Stimulated activated CD8-positive, alpha-beta memory T cell treated with anti-CD3 and anti-CD28 coated beads, Interleukin-4, amount 100 ng/mL, for 24 hours (primary cell): Measurements from ENCODE around the gene STK36.

ENCODE experiments used
- DNase-seq: peaks from one replicate; pipeline ENCODE4 v3.0.0-alpha.2; 2020; ENCODE audit warnings: low read depth

STK36 gene

DNA sequence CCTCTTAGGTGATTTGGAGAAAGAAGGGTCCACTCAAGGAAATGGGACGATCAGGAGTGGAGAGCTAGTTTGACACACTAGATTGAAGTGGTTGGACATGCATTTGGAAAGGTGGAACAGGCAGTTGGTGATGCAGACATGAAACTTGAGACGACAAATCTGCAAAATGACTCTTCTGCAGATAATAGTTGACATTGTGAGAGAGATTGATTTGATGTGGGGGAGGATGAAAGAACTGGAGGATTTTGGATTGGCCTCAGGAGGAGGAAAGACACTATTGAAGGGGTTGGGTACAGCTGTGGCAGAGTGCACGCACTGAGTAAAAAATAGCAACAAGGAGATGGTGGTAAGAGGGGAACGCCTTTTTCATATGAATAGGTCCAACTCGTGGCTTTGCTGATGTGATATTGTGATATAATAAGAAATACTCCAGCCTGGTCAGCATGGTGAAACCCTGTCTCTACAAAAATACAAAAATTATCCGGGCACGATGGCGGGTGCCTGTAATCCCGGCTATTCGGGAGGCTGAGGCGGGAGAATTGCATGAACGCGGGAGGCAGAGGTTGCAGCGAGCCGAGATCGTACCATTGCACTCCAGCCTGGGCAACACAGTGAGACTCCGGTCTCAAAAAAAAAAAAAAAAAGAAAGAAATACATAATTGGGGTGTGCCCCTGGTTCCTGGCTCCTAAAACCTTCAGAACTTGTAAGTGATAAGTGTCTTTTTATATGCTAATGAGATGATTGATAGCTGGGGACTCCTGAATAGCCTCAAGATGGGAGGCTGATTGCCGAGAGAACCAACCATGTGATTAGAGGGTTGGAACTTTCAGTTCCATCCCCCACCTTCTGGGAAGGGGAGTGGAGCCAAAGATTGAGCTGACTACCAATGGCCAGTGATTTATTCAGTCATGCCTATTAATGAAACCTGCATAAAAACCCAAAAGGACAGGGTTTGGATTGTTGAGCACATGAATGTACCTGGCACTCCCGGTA lies 48.5 kb downstream of the STK36 start:
- DNase-seq, result no peak

DNA sequence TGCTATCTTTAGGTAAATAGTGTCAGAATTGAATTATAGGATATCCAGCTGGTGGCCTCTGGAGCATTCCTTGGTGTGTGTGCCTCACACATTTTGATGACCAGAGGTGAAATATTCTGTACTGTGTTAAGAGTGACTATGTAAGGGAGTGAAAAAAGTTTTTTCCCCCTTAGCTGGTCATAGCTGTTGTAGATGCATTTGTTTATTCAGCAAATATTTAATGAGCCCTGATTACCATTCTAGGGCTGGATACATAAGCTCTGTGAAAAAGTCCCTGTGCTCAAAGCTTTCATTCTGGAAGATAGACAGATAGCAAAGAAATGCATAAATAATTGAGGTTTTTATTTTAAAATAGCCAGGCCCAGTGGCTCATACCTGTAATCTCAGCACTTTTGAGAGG lies 49.6 kb downstream of the STK36 start:
- DNase-seq, result no peak

DNA sequence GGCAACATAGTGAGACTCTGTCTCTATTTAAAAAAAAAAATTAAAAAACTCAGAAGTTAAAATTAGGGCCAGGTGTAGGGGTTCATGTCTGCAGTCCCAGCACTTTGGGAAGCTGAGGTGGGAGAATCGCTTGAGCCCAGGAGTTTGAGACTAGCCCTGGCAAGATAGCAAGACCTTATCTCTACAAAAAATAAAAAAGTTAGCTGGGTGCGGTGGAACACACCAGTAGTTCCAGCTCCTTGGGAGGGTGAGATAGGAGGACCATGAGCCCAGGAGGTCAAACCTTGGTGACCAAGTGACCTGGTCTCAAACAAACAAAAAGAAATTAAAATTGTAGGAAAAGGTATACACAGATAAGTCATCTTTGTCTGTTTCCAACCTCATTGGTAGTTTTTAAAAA lies 50.0 kb downstream of the STK36 start:
- no peak for DNase-seq

DNA sequence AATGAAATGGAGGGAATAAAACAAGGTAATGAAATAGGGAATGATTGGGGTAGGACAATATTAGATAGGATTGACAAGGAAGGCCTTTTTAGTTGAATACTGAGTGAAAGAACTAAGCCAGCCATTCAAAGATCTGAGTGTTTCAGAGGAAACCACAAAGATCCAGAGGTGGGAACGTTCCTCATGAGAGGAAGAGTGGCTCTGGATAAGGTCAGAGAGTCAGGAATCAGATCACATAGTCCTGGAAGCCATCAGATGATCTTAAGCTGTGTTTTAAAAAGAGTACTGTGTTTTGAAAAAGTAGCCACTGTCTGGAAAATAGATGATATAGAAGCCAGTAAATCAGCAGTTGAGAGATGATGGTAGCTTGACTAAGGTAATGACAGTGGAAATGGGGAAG lies 50.5 kb downstream of the STK36 start:
- DNase-seq, result no peak

DNA sequence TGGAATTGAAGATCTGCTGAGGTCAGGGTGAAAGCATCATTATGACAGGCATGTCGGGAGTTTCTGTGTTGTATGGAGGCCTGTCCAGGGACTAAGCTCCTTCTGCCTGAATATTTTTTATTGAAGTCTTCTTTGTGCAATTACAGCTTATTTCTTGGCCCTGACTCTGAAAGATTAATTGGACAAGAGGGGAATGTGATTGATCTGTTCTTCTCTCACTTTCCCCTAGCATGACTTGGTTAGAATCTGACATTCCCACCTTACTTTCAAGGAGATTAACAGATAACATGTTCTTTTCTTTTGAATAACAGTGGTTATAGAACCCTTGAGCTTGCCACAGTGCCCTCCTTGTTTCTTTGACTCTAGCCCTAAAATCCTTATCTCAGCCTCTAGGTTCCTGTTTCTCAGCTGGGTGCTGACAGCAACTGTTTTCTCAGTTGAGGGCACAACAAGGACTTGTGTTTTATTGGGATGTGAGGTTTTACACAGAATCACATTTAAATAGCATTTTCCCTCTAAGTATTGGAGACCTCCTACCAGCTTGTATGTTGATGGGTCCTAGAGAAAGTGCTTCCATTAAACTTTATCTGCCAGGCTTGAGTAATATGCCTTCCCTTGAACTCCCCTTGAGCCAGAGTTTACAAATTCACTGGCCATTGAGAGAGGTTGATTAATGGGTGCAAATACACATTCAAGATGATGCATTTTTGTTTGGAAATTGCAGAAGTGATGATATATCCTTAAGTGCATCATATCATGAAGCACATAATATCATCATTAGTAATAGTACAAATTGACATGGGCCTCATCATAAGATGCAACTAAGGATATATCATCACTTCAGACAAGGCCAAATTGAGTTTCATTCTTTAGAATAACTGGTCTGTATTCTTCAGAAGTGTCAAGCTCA lies 51.2 kb downstream of the STK36 start:
- no peak for DNase-seq

DNA sequence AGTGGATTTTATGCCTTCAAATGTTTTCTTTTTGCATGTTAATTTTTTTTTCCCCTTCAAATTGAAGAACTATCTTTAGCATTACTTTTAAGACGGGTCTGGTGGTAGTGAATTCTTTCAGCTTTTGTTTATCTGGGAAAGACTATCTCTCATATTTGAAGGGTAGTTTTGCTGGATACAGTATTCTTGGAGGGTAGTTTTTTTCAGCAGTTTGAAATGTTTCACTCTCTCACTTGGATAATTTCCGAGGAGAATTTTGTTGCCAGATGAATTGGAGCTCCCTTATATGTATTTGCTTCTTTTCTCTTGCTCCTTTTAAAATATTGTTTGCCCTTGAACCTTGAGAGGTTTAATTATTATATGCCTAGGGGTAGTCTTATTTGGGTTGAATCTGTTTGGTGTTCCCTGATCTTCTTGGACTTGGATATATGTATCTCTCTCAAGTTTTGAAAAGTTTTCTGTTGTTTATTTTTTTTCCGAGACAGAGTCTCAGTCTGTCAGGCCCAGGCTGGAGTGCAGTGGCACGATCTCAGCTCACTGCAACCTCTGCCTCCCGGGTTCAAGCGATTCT lies 54.2 kb downstream of the STK36 start:
- no peak for DNase-seq

DNA sequence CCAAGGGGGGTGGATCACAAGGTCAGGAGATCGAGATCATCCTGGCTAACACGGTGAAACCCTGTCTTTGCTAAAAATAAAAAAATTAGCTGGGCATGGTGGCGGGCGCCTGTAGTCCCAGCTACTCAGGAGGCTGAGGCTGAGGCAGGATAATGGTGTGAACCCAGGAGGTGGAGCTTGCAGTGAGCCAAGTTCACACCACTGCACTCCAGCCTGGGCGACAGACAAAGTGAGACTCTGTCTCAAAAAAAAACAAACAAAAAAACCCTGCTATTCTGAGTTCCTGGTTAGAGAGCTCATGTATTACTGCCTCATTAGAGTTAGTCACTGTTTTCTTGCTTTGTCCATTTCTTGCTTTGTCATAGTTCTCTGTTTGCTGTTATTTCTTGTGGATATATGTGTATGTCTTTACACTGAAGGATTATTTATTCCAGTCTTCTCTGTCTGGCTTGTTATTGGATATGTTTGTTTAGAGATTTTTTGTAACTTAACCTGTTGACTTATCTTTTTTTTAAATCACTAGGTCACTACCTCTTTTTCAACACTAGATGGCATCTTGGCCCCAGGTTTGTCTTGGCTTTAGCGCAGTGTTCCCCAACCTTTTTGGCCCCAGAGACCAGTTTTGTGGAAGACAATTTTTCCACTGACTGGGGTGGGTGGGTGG lies 55.7 kb downstream of the STK36 start:
- DNase-seq, result no peak

DNA sequence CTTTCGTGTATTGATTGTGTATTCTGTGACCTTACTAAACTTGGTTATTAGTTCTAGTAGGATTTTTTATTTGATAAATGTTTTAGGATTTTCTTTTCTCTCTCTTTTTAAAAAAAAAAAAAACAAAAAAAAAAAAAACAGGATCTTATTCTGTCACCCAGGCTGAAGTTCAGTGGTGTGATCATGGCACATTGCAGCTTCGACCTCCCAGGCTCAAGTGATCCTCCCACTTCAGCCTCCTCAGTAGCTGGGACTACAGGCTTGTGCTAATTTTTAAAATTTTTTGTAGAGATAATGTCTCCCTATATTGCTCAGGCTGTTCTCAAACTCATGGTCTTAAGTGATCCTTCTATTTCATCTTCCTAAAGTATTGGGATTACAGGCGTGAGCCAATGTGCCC lies 57.8 kb downstream of the STK36 start:
- DNase-seq, result no peak

DNA sequence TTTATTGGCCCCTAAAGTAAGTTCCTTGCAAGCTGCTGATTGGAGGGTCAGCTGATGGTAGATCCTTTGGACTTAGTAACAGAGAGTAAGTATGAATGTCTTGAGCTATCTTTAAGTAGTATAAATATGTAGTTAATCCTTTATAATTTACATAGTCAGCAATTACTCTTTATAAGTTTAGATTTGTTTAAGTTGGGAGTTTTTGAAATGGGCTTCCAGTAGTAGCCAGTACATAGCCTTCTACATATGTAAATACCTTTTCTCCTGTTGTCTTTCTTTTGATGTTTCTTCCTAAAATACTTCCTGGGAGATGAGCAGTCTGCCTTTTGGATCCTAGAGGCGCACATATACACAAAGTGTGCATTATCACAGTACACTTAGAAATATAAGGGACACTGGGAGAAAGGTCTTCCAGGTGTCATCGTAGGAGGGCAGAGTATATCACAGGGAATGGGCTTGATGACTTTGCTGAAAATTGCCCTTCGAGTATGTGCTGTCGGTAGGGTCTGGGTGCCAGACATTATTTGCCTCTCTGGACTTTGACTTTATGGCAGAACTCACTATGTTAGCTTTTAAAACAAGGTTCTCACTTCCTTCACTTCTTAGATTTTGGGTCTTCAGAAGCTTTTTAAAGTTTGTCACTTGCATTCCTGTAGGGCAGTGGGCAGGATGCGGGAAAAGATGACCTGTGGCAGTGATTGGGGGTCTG lies 60.3 kb downstream of the STK36 start:
- no peak for DNase-seq

DNA sequence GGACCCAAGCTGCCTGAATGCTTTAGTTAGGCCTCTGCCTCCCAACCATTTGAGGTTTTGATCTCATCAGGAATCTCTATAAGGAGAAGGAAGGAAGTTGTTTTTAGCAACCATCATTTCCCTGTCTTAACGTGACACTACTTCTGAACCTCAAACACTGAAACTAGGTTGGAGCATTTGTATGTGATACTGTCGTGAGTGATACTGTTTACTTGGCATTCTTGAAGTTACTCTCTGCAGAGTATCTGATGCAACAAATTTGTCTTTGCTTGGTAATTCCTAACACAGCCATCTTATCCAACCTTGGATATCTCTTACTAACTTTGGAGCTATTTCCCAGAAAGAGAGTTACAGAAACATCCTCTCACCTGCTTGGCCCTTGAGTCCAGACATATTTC lies 60.9 kb downstream of the STK36 start:
- no peak for DNase-seq

DNA sequence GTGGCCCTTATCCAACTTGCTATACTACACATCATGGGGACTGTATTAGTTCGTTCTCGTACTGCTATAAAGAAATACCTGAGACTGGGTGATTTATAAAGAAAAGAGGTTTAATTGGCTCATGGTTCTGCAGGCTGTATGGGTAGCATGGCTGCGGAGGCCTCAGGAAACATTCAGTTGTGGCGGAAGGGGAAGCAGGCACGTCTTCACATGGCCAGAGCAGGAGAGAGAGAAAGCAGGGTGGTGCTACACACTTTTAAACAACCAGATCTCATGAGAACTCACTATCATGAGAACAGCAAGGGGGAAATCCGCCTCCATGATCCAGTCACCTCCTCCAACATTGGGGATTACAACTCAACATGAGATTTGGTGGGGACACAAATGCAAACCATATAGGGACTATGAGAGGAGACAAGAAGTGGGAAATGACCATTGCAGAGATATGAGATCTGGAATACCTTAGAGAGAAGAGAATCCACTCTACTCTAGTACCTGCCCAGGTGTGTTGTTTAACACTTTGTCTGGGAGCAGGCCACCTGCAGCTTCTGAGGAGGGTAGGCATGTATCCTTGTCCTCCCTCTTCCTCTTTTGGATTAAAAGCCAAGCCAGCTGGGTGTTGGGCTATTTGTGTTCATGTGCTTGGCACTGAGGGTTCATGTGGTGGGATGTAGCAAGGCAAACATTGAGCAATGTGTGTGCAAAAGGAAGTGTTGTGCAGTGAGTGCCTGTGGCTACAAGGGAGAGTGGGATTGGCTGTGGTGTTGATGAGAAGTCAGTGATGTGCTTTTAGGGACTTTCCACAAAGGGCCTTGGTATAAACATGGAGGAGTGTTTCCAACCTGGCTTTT lies 61.5 kb downstream of the STK36 start:
- no peak for DNase-seq

DNA sequence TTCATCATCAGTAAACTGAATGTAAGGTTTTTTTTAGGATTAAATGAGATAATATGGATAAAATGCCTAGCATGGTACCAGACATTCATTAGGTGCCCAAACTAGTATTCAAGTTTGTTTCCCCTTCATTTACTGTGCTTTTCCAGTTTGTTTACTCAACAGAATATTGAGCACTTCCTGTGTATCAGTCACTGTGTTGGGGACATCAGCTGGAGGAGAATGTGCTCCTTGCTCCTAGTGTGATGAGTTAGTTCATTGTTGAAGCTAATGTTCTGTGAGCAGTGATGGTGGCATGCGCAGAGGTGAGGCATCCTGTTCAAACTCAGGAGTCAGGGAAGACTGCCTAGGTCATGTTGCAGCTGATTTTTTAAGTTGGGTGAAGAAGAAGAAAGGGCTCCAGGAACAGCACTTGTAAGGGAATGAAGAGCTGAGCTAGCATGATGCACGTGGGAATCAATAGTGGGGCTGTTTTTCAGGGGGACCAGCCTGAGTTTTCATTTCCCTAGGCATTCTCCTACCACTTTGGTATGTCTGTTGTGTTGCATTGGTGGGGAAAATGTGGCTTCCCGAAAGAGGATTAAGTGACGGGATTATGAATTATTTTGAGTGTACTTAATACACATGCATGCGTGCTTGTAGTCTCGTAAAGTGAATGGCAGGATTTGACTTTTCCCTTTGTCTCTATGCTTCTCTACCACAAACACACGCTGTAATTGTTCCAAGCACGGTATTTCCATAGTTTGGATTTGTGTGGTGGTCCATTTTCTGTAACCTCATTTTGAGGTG lies 62.5 kb downstream of the STK36 start:
- DNase-seq, result no peak

DNA sequence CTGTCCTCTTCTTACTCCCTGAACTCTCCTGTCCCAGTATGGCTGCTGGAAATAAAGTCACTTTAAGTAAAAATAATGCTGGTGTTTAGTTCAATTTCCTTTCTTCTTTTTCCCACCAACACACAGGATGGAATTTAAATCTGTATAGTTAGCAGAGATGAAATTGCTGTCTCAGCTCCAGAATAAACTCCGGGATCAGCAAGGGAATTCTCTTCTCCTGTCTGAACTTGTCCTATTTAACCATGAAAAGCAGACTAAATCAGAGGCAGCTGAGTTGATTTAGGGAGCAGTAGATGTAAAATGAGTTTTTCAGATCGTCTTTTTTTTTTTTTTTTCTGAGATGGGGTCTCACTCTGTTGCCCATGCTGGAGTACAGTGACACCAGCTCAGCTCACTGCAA lies 64.6 kb downstream of the STK36 start:
- DNase-seq, result no peak

DNA sequence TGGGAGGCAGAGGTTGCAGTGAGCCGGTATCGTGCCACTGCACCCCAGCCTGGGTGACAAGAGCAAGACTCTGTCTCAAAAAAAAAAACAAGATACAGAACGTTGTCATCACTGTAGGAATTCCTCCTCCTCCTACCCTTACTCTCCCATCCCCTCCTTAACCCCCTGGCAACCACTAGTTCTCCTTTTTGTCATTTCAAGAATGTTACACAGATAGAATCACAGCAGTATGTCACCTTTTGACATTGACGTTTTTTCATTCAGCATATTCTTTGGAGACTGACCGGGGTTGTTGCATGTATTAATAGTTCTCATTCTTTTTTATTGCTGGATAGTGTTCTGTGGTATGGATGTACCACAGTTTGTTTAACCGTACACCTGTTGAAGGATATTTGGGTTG lies 71.2 kb downstream of the STK36 start:
- no peak for DNase-seq

DNA sequence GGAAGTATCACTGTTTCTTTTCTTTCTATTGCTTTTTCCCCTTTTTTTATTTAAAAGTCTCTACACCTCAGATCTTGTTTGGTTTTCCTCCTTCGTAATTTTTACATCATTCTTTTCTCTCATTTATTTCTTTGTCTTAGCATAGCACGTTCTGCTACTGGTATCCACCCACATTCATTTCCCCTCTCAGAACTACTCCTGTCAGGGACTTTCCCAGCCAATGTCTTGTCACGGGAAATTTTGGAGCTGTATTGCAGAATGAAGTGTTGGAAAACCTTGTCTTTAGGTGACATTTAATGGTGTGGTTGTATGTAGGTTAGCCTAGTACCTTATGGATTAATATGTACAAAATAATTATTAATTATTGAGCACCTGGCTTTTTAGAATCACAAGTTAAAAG lies 72.7 kb downstream of the STK36 start:
- no peak for DNase-seq

DNA sequence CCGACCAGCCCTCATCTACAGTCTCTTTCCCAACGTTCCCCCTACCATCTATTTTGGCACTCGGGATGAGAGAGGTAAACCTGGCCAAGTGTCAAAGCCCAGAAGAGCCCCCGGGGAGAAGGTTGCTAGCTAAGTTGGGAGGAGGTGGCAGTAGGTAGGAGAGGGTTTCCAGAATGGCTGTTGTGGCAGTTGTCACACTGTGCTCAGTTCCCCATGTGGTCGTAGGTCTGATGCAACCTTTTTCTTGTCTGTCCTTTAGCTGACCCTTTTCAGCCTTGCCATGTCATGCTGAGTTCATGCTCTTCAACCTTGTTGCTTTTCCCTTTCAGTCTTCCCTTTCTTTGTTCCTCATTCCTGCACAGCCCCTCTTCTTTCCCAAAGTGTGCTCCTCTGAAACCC lies 73.3 kb downstream of the STK36 start:
- DNase-seq, result no peak

DNA sequence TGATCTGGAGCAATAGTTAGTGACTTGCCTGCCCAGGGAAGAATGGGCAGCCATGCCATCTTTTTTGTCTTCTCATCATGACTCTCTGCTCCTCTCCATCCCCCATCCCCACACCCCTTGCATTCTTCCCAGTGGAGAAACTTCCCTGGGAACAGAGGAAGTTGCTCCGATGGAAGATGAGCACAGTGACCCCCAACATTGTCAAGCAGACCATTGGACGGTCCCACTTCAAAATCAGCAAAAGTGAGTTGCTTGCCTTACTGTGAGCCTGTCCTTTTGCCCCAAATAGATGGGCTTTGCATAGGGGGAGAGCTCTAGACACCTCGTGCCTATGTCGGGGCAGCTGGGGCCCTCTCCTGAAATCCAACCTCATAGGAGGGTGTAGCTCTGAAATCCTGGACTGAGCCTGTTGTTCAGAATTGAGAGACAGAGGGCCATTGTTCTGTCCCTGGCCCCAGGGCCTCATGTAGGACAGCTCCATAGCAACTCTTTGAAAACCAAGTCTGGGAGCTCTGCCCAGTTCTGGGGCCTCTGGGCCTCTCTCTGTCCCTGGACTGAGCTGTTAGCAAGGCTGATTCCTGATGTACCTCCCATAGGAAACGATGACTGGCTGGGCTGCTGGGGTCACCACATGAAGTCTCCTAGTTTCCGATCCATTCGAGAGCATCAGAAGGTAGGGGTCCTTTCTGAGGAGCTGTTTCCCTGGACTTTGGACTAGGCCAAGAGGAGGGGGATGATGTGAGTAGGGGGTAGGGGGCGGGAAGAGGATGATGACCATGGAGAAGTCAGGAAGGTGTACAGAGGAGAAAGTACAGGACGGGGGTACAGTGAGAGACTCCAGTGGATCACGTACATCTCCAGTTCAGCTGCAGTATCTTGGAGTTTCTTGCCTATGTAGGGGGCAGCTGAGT lies 73.9 kb downstream of the STK36 start:
- DNase-seq, result no peak

DNA sequence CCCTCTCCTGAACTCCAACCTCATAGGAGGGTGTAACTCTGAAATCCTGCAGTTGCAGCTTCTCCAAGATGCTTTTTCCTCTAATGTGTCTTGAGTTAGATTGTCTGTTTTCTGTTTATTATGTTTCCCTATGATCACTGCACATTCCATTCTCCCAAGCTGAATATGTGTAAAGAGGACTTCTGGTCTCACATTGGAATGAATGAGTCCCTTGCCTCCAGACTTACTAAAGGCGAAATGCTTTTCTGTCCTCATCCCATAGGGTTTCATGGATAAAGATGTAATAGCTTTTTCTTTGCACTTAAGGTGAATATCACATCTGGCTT lies 74.5 kb downstream of the STK36 start:
- no peak for DNase-seq

DNA sequence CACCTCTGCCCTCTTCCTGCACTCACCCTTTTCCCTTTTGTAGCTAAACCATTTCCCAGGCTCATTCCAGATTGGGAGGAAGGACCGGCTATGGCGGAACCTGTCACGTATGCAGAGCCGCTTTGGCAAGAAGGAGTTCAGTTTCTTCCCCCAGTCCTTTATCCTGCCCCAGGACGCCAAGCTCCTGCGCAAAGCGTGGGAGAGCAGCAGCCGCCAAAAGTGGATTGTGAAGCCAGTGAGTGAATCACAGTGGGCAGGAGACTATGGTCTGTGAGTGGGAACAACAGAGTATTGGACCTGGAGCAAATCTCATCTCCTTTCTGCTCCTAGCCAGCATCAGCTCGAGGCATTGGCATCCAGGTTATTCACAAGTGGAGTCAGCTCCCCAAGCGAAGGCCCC lies 75.1 kb downstream of the STK36 start:
- no peak for DNase-seq
